Endothelial cell of umbilical vein (primary cell): ENCODE measurements around the gene NOP58. TPM values are rescaled to one million over a fixed set of nuclear protein-coding genes. Genes with fewer than 3 reads are reported as not detected.
A peak's percentile ranks its signal among the peaks of the same experiment; 100 is the strongest.

Experiments used
- BruUV-seq: library from RNA; stranded (reverse); fragments of 400-500 nt; replicated peaks from 2 replicates; lab custom pipeline; 2021; lab: Mats Ljungman, UMichigan
- CTCF ChIA-PET: fragments of 300-600, 350-600 bp; sonication (Branson Sonifier 250); formaldehyde crosslinking; loops from one replicate; lab custom pipeline; 2021; ENCODE audit warnings: antibody characterized with exemption, inconsistent platforms; lab: Charles Lee
- POLR2A ChIA-PET: fragments of 300-600, 350-600 bp; sonication (Branson Sonifier 250); formaldehyde crosslinking; loops from one replicate; lab custom pipeline; 2021; ENCODE audit warnings: antibody characterized with exemption, inconsistent platforms; lab: Charles Lee
- DNase-seq: peaks from one replicate; pipeline ENCODE4 v3.0.0-alpha.2; 2011; ENCODE audit warnings: low read depth, low spot score
- FAIRE-seq: peaks from 2 replicates; lab custom pipeline; 2011; peaks lifted over from hg19 to GRCh38; lab: Jason Lieb, UNC
- H2AFZ ChIP-seq: 2 replicates; pipeline ENCODE4 v1.6.0; 2012; ENCODE audit warnings: low read depth, low read length, control low read depth, inconsistent platforms
- H3K27ac ChIP-seq: 2 replicates; pipeline ENCODE4 v1.5.1; 2011; ENCODE audit warnings: low read depth, mild to moderate bottlenecking, control low read depth, low read length, moderate library complexity; ENCODE audit not compliant: insufficient read depth
- H3K27me3 ChIP-seq, 2 experiments: 2 replicates each; pipeline versions ENCODE4 v1.6.0 to v1.6.1; 2011; ENCODE audit warnings: low read length in 2 of 2, mixed read lengths in 1 of 2; ENCODE audit not compliant: control insufficient read depth in 2 of 2, insufficient read depth in 2 of 2
- H3K36me3 ChIP-seq, 2 experiments: 2 replicates in 1 of 2; 3 replicates in 1 of 2; pipeline ENCODE4 v1.5.1; 2011; ENCODE audit warnings: low read length in 2 of 2, mild to moderate bottlenecking in 1 of 2, moderate library complexity in 1 of 2; ENCODE audit not compliant: control insufficient read depth in 2 of 2, insufficient read depth in 2 of 2; ENCODE audit errors: extremely low read depth in 1 of 2
- H3K4me1 ChIP-seq: 3 replicates; pipeline ENCODE4 v1.5.1; 2011; ENCODE audit warnings: mild to moderate bottlenecking, low read length; ENCODE audit not compliant: control insufficient read depth, insufficient read depth; ENCODE audit errors: extremely low read depth
- H3K4me2 ChIP-seq: 2 replicates; pipeline ENCODE4 v1.6.1; 2011; ENCODE audit warnings: low read length, control low read depth, mixed read lengths; ENCODE audit not compliant: insufficient read depth
- H3K4me3 ChIP-seq, 3 experiments: fragments of 200-600 bp in 1 of 3; sonication (generic), shearing (Covaris generic) in 1 of 3; replicated peaks in 1 of 3; 2 replicates each; pipeline ENCODE4 v1.5.1; 2011 to 2016; ENCODE audit warnings: control low read depth in 3 of 3, low read length in 3 of 3, mild to moderate bottlenecking in 2 of 3, inconsistent platforms in 1 of 3, low read depth in 1 of 3, moderate library complexity in 1 of 3; ENCODE audit not compliant: insufficient read depth in 1 of 3
- H3K79me2 ChIP-seq: 2 replicates; pipeline ENCODE4 v1.6.0; 2012; ENCODE audit warnings: low read length, inconsistent platforms; ENCODE audit not compliant: control insufficient read depth, insufficient read depth
- H3K9ac ChIP-seq: replicated peaks from 2 replicates; pipeline ENCODE3; 2011; ENCODE audit warnings: low read length, control low read depth; ENCODE audit not compliant: insufficient read depth; ENCODE audit errors: extremely low read depth
- H3K9me1 ChIP-seq: replicated peaks from 3 replicates; pipeline ENCODE4 v1.6.0; 2011; ENCODE audit warnings: mild to moderate bottlenecking, low read length; ENCODE audit not compliant: control insufficient read depth, insufficient read depth; ENCODE audit errors: extremely low read depth
- H3K9me3 ChIP-seq: replicated peaks from 2 replicates; pipeline ENCODE4 v1.5.1; 2012; ENCODE audit warnings: low read length, inconsistent platforms; ENCODE audit not compliant: control insufficient read depth, insufficient read depth
- H4K20me1 ChIP-seq: replicated peaks from 2 replicates; pipeline ENCODE3; 2011; ENCODE audit warnings: mild to moderate bottlenecking, low read length; ENCODE audit not compliant: control insufficient read depth, insufficient read depth; ENCODE audit errors: extremely low read depth
- CTCF ChIP-seq, 2 donors: IDR thresholded peaks; 1 replicate in 1 of 2; 2 replicates in 1 of 2; pipeline ENCODE4 v1.5.1; 2011; ENCODE audit warnings: low read length in 2 of 2, mild to moderate bottlenecking in 2 of 2, moderate library complexity in 2 of 2, control low read depth in 1 of 2, inconsistent platforms in 1 of 2, low read depth in 1 of 2; ENCODE audit not compliant: insufficient read depth in 1 of 2; ENCODE audit errors: extremely low read depth in 1 of 2
- EZH2 ChIP-seq: IDR thresholded peaks from 2 replicates; pipeline ENCODE4 v1.6.1; 2012; ENCODE audit warnings: borderline replicate concordance, low read depth, mild to moderate bottlenecking, moderate library complexity, low read length, inconsistent platforms; ENCODE audit not compliant: severe bottlenecking
- FOS ChIP-seq: IDR thresholded peaks from 2 replicates; pipeline ENCODE4 v1.6.1; 2011; ENCODE audit warnings: mild to moderate bottlenecking, low read length, moderate library complexity, borderline replicate concordance; ENCODE audit not compliant: insufficient read depth
- GATA2 ChIP-seq: IDR thresholded peaks from 2 replicates; pipeline ENCODE4 v1.7.0; 2011; ENCODE audit warnings: low read depth, mild to moderate bottlenecking, moderate library complexity, mixed read lengths, low read length; ENCODE audit not compliant: insufficient read length, insufficient read depth
- JUN ChIP-seq: IDR thresholded peaks from 2 replicates; pipeline ENCODE4 v1.6.1; 2011; ENCODE audit warnings: borderline replicate concordance, low read depth; ENCODE audit not compliant: insufficient read length, insufficient read depth
- MAX ChIP-seq: IDR thresholded peaks from 2 replicates; pipeline ENCODE4 v1.6.1; 2011; ENCODE audit not compliant: insufficient read depth, insufficient read length
- MYC ChIP-seq: IDR thresholded peaks from one replicate; pipeline ENCODE4 v1.6.1; 2011; ENCODE audit warnings: mild to moderate bottlenecking, low read depth, low read length
- POLR2A ChIP-seq: IDR thresholded peaks from 2 replicates; pipeline ENCODE4 v1.6.1; 2012; ENCODE audit warnings: low read depth, mild to moderate bottlenecking, control low read depth, low read length
- POLR2AphosphoS5 ChIP-seq: IDR thresholded peaks from 2 replicates; pipeline ENCODE4 v1.6.1; 2012; ENCODE audit warnings: low read depth, mild to moderate bottlenecking, control low read depth, low read length, moderate library complexity; ENCODE audit not compliant: insufficient read depth
- dilution Hi-C: fragments of 300-500 bp; cut with MboI; formaldehyde crosslinking; loops from one replicate; pipeline ENCODE4 v1.15.0; 2019; ENCODE audit warnings: low sequenced_read_pairs; ENCODE audit not compliant: extremely low pct_ligation_motif_present
- intact Hi-C: fragments of 100-400 bp; cut with micrococcal nuclease; formaldehyde crosslinking; loops from one replicate; pipeline ENCODE4 v1.10.0; 2022
- polyA plus RNA-seq, 4 experiments: library from polyadenylated mRNA; depleted of rRNA in 3 of 4; stranded (reverse) in 3 of 4; unstranded in 1 of 4; fragments of >200 nt; gene quantifications; 2 replicates each; pipeline versions ENCODE4 v1.2.1 to v1.2.3, GENCODE V29; 2011 to 2012; ENCODE audit warnings: missing spikeins in 1 of 4
- total RNA-seq: library from RNA; stranded (reverse); gene quantifications from 2 replicates; pipeline ENCODE4 v1.2.3, GENCODE V29; 2021

The NOP58 gene
- total and polyA plus RNA-seq, 2 donors (not counting 3 experiments of a cell fraction or from before 2014, with no cell fraction given) = 21.7 to 71.4 TPM

- Histone ChIP-seq H3K4me3 (no peak overlapping the region), H3K4me1 (peaks cover 31% of the 10 kb centered on the region), H4K20me1 (no peaks in the 10 kb centered on the region), H3K4me2 (no peak overlapping the region), H3K36me3 (no peaks in the 10 kb centered on the region), H3K9me3 (no peaks in the 10 kb centered on the region), H3K27me3 (no peaks in the 10 kb centered on the region), H2AFZ (no peak overlapping the region), H3K9ac (no peak overlapping the region), H3K9me1 (no peaks in the 10 kb centered on the region), H3K27ac (no peak overlapping the region), H3K79me2 (no peaks in the 10 kb centered on the region)
- peak; percentile 19 for DNase-seq
- peak; percentile 76 for FAIRE-seq
- no peak for TF ChIP-seq GATA2
- TF ChIP-seq POLR2AphosphoS5 = no peak
- no peak for TF ChIP-seq FOS
- no peak for TF ChIP-seq CTCF (IDR thresholded peaks at IDR 0.05; ENCODE audit: extremely low read depth in 1 of 2, insufficient read depth in 1 of 2, low read depth in 1 of 2, low read length in 2 of 2)
- no peak for TF ChIP-seq JUN
- no peak for TF ChIP-seq POLR2A
- TF ChIP-seq MAX = no peak
- TF ChIP-seq EZH2 = no peak
- TF ChIP-seq MYC = no peak
- dilution Hi-C loops (no loop called here), intact Hi-C loops (no loop called here)
- ChIA-PET POLR2A (no interaction called here), CTCF (interaction anchor here (1.3 to 2.1 kb wide), 2 partner anchors 9 to 21 kb away, joined by 5 to 6 read pairs; no protein-coding TSS in a partner anchor)
- no TSS peak for BruUV-seq
These were observed 71.6 kb downstream of the NOP58 start for GRCh38 chr2:202337151-202337550.
